CD4-positive, alpha-beta T cell treated with Interleukin-4 for 1 hour (primary cell): Measurements from ENCODE around the gene C1QTNF9.
"Not testable (repeated sequence)": the region's sequence is repeated elsewhere in the genome, so short reads cannot be mapped to it uniquely, and the experiment has no call there.

Experiments
- DNase-seq, 2 donors: peaks; one replicate each; pipeline ENCODE4 v3.0.0-alpha.2; 2020 to 2022

The C1QTNF9 gene

DNA sequence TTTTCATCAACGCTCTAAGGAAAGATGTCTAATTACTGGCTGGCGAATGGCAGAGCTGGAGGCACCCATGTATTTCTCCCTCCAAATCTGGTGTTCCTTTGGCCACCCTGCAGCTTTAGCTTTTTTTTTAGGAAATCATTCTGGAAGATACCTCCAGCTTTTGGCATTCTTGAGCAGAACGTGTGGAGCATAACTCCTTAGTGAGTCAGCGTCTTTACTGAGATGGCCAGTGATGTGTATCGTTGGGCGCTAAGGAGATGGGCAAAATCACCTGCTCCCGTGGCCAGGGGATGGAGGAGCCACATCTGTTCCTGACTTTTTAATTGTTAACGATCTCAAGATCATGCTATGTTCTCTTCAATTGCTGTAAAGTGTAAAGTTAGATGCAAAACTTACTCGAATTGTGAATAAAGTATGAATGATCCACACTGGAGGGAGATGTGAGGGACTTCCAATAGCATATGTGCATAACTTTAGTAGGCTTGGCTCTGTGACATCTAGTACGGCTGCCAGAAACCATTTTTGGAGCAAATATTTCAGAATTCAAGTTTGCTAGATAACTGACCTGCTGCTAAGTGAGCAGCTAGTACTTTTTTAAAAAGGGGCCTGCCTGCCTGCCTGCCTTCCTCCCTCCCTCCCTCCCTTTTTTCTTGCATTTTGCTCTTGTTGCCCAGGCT lies 24.4 kb upstream of the C1QTNF9 start:
- no peak for DNase-seq

DNA sequence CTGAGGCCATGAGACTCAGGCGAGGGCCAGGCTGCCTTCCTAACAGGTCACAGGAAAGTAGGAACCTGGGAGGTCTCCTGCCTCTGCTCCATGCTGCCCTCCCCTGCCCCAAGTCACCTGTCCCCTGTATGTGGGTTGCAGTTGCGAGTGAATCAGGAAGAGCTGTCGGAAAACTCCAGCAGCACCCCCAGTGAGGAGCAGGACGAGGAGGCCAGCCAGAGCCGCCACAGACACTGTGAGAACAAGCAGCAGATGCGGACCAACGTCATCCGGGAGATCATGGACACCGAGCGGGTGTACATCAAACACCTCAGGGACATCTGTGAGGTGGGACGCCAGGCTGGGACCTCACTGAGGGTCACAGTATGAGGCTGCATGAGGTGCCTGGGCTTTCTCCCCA lies 22.8 kb upstream of the C1QTNF9 start:
- no peak for DNase-seq

DNA sequence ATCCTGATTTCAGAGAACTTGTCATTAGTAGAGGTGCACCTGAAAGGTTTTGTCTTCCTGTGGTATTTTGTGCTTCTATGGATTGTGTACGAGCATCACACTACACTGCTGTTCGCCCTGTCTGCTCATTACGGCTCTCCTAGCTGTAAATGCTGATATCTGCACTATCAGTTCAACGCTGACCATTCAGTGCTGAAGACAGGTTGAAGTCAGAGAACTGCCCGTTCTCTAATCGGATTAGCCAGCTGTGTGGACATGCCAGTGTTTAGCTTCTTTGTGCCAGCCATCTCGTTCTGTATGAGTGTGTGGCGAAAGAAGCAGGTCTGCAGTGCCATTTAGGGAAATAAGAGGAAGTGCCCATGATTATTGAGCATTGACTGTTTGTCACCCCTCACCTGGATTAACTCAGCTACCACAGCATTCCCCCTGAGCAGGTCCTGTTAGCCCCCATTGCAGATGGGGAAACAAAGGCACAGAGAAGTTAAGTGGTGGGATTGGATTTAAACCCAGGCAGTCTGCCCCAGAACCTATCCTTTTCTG lies 21.6 kb upstream of the C1QTNF9 start:
- DNase-seq = no peak

DNA sequence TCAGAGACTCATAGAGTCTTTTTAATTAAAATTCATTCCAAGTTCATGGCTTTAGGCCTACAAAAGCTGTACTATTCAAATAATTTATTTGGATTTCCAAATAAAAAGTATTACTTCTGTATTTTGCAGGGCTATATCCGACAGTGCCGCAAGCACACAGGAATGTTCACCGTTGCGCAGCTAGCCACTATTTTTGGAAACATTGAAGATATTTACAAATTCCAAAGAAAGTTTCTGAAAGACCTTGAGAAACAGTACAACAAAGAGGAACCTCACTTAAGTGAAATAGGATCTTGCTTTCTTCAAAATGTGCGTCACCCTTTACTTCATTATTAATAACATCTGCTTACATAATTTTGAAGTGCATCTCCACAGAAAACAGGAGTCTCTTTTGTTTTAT lies 20.5 kb upstream of the C1QTNF9 start:
- DNase-seq = no peak

DNA sequence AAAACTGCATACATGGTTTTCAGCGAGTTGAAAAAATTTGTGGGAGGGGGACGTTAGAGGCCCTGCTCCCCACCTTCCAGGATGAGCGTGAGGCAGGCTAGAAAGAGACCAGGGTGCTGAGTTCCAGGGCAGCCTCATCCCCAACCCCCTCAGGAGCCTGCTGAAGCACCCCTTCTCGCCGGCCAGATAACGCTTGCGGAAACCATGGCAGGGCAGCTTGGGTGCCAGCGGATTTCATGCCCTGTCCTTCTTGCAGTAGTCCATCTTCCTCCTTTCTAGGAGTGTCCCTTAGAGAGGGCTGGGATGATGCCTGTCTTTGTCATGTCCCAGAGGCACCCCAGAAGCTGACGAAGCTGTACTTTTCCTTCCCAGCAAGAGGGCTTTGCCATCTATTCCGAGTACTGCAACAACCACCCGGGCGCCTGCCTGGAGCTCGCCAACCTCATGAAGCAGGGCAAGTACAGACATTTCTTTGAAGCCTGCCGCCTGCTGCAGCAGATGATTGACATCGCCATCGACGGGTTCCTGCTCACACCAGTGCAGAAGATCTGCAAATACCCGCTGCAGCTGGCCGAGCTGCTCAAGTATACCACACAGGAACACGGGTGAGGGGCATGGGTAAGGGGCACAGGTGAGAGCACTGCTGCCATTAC lies 19.0 kb upstream of the C1QTNF9 start:
- no peak for DNase-seq

DNA sequence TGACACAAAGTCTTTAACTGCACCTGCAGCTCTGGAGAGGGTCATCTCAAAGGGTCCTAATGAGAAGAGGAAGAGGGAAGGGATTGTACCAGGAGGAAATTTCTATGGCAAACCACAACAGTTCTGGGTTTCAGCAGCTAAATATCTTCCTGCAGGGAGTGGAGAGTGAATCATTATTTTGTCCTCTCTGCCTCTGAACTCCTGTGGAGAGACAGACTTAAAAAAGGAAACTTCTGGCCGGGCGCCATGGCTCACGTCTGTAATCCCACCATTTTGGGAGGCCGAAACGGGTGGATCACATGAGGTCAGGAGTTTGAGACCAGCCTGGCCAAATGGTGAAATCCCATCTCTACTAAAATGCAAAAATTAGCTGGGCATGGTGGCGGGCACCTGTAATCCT lies 16.9 kb upstream of the C1QTNF9 start:
- no peak for DNase-seq

DNA sequence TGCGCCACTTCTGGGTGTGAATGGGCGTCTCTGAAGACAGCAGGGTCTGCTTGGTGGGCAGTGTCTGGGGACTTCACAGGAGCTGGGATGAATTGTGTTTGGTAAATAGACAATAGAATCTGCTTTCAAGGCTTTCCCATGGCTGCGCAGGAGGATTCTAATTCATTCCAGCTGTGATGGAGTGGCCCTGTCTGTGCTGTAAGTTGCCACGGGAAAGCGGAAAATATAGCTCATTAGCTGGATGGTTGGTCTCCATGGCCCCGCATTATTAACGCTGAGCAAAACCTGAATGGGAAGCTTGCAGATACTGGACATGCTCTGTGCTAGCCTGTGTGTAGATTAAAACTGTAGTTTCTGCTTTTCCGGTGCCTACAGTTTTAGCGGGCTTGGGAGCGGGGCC lies 15.6 kb upstream of the C1QTNF9 start:
- no peak for DNase-seq

DNA sequence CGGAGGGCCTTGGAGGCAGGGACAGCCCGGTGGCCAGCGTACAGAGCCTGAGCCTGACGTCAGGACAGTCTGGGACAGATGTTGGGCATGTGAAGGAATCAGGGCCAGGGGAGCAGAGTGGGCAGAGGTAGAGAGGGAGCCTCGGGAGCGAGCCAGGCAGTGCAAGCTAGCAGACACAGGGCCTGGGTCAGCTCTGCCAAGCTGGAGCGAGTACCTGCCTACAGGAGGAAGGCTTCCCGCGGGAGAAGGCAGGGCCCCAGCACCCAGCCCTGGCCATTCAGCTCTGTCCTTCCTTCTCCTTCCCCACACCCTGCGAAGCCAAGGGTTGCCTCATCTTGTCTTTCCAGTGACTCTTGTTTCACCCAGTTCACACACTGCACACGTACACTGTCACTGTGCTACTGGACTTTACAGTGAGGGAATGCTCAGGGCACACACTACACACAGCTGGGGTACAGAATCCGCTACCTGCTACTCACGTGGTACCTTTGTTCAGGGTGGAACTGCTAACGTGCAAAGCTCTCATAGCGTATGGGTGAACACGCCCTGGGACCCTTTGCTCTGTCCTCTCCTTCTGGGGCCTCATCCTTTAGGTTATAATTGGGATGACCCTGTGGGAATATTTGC lies 9.8 kb upstream of the C1QTNF9 start:
- DNase-seq = no peak

DNA sequence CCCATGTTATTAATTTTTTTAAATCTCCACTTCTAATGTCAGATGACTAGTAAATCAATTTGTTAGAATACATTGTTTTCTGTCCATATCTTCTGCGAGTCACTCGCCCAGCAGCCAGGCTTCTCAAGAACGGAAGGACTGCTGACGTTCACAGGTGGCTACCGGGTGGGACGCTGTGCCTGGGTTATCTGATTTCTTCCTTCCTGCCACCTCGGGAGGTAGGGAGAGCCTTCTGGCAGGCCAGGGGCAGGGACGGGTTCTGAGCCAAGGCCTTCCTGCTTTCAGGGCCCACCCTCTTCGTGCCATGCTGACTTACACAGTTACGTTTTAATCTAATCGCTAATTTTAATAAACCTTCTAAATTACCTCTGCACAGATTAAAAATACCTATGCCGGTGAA lies 7.9 kb upstream of the C1QTNF9 start:
- DNase-seq = no peak

DNA sequence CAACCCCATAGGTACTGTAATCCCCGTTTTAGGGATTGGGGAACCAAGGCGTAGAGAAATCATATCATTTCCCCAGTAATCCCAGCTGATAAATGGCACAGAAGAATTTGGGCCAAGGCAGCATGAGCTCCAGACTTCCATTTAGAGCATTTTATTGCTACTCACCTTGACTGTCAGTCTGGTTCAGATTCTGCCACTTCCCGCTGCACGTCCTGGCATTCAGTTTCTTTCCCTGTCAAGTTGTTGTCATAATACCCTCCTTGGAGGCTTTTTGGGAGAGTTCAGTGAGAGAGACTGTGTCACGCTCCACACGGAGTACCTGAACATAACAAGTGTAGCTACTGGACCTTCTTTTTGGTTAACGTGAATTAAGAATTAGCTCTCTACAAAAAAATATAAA lies 7.5 kb upstream of the C1QTNF9 start:
- no peak for DNase-seq

DNA sequence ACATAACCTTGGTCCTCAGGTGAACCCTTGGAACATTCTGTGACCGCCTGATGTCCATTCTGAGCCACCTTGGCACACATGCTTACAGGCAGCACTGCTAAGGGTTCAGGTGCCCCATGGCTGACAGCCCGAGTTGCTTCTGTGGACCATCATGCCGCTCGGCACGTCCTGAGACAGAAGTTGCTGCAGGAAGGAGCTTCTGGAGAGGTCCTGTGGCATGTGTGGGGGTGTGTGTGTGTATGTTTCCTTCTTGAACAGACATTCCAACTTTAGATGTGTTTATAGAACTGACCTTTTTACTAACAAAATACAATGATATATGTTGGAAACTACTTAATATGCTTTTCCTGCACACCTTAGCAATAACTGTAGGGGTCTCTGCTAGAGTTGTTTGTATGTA lies 4.8 kb upstream of the C1QTNF9 start:
- DNase-seq = no peak

DNA sequence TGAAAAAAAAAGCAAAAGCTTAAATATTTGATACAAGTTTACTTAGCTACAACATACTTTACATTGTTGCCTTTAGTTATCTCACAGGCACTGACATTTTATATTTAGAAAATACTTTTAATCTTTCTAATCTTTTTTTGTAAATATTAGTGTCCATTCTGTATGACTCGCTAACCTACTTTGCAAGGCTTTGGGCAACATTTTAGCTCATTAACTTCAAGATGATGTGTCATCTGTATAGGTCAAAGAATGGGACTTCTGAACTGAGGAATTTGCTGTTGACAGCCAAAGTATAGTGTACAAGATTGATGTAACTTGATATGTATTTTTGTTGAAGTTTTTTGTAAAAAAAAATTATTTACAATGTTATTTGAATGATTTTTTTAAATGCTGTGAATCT lies 2.7 kb upstream of the C1QTNF9 start:
- DNase-seq = no peak

DNA sequence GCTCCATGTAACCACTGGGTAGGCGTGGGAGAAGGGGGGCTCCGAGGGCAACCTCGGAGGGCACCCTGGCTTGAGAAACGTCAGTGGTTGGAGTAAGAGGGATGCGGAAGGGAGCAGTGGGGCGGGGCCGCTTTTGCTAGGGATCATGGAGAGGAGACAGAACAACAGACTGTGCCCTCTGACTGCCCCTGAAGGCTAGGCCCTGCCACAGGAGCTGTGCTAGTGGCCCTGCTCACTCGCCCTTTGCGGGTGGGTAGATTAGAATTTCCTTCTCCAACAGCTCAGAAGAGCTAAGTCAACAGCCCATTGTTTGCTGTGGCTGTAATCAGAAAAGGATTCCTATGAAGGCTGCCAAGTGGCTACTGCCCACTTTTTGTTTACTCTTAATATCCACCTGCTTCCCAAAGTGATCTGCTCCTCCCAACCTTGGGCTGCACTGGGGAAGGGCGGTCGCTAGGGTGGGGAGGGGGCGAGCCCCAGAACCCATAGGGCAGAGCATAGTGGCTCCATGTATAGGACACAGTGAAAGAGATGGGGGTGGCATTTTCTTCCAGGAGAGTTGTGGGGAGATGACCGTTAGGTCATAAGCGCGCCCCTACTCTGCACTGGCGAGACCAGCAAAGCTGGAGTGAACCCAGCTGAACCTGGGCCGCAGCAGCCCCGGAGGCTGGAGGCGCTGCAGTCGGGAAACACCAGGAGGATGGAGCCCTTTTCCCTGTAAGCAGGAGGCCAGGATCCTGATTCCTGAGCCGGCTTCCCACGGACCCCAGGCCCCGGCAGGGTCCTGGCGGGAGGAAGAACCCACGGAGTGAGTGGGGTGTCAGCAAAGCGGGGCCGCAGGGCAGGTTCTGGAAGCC lies 1.9 kb upstream of the C1QTNF9 start:
- no peak for DNase-seq

DNA sequence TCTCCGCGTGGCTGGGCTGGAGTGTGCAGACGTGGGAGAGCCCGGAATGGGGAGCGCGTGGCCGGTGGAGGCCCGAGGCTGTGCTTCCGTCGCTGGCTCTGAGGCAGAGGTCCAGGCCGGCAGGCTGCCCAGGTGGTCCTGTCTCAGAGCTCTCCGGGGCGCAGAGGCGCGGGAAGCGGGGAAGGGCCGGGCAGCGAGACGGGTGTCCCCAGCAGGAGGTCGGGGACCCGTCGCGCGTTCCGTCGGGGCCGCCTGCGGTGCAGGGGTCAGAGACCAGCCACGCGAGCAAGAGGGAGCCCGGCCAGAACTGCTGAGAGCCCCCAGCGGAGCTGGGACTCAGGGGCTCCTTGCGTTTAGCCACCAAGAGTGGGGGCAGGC lies 1.3 kb upstream of the C1QTNF9 start:
- no peak for DNase-seq

DNA sequence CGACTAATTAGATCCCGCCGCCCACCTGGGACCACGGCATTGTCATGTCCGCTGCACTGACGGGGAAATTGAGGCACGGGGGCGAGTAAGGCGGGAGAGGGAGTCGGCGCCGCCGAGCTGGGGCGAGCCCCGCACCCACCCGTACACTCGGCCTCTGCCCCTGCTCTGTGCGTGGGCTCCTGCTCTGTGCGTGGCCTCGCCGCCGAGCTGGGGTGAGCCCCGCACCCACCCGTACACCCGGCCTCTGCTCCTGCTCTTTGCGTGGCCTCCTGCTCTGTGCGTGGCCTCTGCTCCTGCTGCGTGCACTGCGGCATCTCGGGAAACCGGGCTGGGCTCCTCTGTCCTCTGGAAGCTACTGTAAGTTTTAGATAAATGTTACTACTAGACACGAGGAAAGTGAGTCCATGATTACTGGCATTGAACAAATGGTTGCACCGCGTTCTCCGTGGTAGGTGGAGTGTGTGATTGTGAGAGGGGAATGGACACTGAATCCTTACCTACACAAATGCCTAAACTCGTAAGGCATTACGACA lies 826 bp upstream of the C1QTNF9 start:
- DNase-seq = no peak

DNA sequence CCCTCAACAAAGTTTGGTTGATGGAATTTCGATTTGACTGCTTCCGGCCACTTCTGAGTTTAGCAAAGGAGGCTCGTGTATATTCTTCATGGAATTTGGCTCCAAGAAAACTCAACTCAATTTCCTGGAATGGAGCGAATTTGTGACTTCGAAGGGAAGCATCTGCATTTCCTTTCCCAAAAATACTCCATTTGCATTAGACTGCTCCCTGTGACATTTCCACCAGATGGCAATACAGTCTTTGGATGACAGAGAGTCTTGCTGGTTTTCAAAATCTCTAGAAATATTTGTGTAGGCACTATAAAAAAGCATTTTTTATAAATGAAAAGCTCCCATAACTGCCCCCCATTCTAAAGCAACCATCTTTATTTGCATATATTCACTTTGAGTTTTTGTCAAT lies 4.1 kb downstream of the C1QTNF9 start:
- DNase-seq = no peak

DNA sequence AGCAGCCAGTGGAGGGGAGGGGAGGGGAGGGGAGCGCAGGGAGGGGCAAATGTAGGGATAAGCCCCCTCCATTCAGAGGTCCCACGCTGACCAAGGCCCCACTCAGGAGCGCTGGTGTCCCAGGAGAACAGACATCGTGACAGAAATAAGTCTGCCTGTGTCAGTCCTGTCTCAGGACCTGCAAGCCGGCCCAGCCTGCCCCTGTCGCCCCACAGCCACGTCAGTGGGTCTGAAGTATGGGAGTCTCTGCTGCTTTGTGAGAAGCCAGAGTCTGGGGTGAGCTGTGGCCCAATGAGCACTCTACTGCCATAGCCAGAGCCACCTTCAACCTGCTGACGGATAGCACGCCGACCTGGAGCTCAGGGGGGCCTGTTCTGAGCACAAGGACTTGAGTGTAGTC lies 8.5 kb downstream of the C1QTNF9 start:
- not testable (repeated sequence) for DNase-seq

DNA sequence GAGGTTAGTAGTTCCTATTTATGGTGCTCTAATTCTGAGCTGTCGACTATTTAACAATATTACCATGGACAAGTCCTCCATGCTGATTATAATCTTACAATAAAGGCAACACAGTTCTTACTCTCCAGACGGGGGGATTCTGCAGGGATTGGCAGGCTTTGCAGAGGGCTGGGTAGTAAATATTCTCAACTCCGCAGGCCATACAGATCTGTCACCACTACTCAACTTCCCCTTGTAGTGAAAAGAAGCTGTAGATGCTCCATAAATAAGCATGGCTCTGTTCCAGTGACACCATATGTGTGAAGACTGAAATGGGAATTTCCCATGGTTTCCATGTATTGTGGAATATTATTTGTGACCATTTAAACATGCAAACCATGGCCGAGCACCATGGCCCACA lies 9.5 kb downstream of the C1QTNF9 start:
- DNase-seq = not testable (repeated sequence)

DNA sequence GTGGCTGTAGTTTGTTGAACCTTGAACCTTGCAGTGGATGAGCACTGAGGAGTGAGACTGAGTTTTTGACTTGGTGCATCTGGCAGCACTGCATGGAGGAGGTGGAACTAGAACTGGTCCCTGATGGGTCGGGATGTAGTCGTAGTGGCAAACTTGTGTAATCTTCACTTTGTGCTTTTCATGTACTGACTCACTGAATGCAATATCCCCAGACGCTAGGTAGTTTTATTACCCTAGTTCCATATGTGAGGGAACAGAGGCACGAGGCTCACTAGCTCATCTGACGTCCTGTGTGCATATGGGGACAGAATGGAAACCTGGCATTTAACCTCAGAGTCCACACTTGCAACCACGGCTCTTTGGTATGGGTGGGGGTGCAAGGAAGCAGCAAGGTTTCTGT lies 10.3 kb downstream of the C1QTNF9 start:
- DNase-seq = not testable (repeated sequence)

DNA sequence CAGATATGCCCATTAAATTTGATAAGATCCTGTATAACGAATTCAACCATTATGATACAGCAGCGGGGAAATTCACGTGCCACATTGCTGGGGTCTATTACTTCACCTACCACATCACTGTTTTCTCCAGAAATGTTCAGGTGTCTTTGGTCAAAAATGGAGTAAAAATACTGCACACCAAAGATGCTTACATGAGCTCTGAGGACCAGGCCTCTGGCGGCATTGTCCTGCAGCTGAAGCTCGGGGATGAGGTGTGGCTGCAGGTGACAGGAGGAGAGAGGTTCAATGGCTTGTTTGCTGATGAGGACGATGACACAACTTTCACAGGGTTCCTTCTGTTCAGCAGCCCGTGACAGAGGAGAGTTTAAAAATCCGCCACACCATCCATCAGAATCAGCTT lies 12.0 kb downstream of the C1QTNF9 start:
- DNase-seq = not testable (repeated sequence)

DNA sequence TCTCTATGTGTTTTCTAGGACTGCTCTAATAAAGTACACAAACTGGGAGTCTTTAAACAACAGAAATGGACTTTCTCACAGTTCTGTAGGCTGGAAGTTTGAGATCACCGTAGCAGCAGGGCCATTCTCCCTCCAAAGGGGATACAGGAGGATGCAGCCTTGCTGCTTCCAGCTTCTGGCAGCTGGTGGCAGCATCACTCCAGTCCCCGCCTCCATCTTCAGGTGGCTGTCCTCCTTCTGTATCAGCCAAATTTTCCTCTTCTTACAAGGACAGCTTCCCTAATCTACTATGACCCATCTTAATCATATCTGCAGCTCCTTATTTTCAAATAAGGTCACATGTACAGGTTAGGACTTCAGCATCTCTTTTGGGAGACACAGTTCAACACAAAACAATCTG lies 13.1 kb downstream of the C1QTNF9 start:
- DNase-seq = not testable (repeated sequence)

DNA sequence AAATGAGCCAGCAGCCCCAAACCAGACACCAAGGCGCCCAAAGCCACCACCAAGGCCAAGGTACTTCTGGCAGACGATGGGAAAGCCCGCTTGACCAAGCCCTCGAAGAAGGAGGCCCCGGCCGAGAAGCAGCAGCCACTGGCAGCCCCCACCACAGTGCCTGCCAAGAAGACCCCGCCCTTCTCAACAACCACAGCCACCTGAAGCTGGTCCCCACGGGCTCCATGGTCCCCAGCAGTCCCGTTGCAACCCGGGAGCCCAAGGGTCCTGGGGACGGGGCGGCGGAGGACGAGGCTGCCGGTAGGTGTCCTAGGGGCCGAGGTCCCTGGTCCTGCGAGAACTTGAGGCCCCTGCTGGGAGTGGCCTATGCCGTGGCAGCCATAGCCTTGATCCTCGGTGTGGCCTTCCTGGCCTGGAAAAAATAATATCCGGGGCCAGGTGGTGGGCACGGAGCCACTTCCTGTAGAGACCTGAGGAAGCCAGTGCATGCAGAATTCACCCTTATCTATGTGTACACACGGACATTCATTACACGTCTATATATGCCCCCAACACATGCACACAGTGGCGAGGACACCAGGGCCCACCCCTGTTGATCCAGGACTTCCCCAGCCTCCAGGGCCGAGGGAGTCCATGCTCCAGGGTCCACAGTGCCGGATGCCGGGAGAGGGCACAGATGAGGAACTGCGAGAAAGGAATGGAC lies 13.8 kb downstream of the C1QTNF9 start:
- no peak for DNase-seq

DNA sequence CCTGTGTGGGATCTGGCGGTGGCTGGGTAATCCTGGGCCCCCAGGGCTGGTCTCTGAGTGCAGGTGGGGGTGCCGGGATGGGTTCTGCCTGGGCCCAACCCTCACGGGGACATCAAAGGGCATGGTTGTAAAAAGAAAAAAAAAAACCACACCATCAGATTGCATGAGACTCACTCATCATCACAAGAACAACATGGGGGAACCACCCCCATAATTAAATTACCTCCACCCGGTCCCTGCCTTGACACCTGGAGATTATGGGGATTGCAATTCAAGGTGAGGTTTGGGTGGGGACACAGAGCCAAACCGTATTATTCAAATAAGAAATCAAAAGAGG lies 14.3 kb downstream of the C1QTNF9 start:
- no peak for DNase-seq
